Activated T-helper 9 cell treated with anti-CD3 and anti-CD28 coated beads, Interleukin-2, amount 50 U/mL, for 16 hours (primary cell): ENCODE data around the gene SLC13A3.
"Not testable (repeated sequence)": the region's sequence is repeated elsewhere in the genome, so short reads cannot be mapped to it uniquely, and the experiment has no call there.

Experiments used
- DNase-seq: peaks from one replicate; pipeline ENCODE4 v3.0.0-alpha.2; 2020; ENCODE audit warnings: low read depth

The SLC13A3 gene

GRCh38 chr20:46681032-46681854 is 30.0 kb upstream of the SLC13A3 start:
- peak; percentile 35 for DNase-seq

GRCh38 chr20:46680684-46681031 is 29.4 kb upstream of the SLC13A3 start:
- no peak for DNase-seq

- DNase-seq, result no peak
These were observed 27.3 kb upstream of the SLC13A3 start for GRCh38 chr20:46678516-46678915.

GRCh38 chr20:46677608-46678007 is 26.3 kb upstream of the SLC13A3 start:
- no peak for DNase-seq

GRCh38 chr20:46676649-46677316 is 25.5 kb upstream of the SLC13A3 start:
- DNase-seq, result not testable (repeated sequence)

- no peak for DNase-seq
These were observed 23.2 kb upstream of the SLC13A3 start for GRCh38 chr20:46674253-46675083.

- DNase-seq, result no peak
These were observed 22.4 kb upstream of the SLC13A3 start for GRCh38 chr20:46673394-46674252.

GRCh38 chr20:46672543-46673148 is 21.4 kb upstream of the SLC13A3 start:
- no peak for DNase-seq

GRCh38 chr20:46671866-46672542 is 20.7 kb upstream of the SLC13A3 start:
- no peak for DNase-seq

GRCh38 chr20:46670585-46671584 is 19.6 kb upstream of the SLC13A3 start:
- no peak for DNase-seq

GRCh38 chr20:46670228-46670584 is 18.9 kb upstream of the SLC13A3 start:
- no peak for DNase-seq

- DNase-seq, result no peak
These were observed 15.7 kb upstream of the SLC13A3 start for GRCh38 chr20:46666818-46667515.

GRCh38 chr20:46666306-46666705 is 15.0 kb upstream of the SLC13A3 start:
- no peak for DNase-seq

- DNase-seq, result no peak
These were observed 14.3 kb upstream of the SLC13A3 start for GRCh38 chr20:46665602-46666001.

GRCh38 chr20:46663531-46663930 is 12.3 kb upstream of the SLC13A3 start:
- no peak for DNase-seq

- DNase-seq, result no peak
These were observed 10.4 kb upstream of the SLC13A3 start for GRCh38 chr20:46661659-46662058.

- no peak for DNase-seq
These were observed 9.2 kb upstream of the SLC13A3 start for GRCh38 chr20:46660487-46660886.

GRCh38 chr20:46657618-46658017 is 6.4 kb upstream of the SLC13A3 start:
- DNase-seq, result no peak

- no peak for DNase-seq
These were observed 5.9 kb upstream of the SLC13A3 start for GRCh38 chr20:46657137-46657536.
